ENCODE results near the gene CYP2W1. TPM values are rescaled to one million over a fixed set of nuclear protein-coding genes. Genes with fewer than 3 reads are reported as not detected.

Gene CYP2W1
- total RNA-seq, 4 donors from 2014 or later, result not detected

- TF ChIP-seq CTCF (IDR thresholded peaks at IDR 0.05; ENCODE audit: low read depth), result no peak
Observed at GRCh38 chr7:1018334-1018695, 35.3 kb downstream of the CYP2W1 start.

- TF ChIP-seq CTCF (IDR thresholded peaks at IDR 0.05; ENCODE audit: low read depth), result no peak
Observed at GRCh38 chr7:1019255-1019785, 36.3 kb downstream of the CYP2W1 start.

- no peak for TF ChIP-seq CTCF (IDR thresholded peaks at IDR 0.05; ENCODE audit: low read depth)
Observed at GRCh38 chr7:1019789-1020610, 37.0 kb downstream of the CYP2W1 start.

GRCh38 chr7:1020849-1021251, 37.9 kb downstream of the CYP2W1 start:
- no peak for TF ChIP-seq CTCF (IDR thresholded peaks at IDR 0.05; ENCODE audit: low read depth)

GRCh38 chr7:1021366-1021765, 38.4 kb downstream of the CYP2W1 start:
- no peak for TF ChIP-seq CTCF (IDR thresholded peaks at IDR 0.05; ENCODE audit: low read depth)

- no peak for TF ChIP-seq CTCF (IDR thresholded peaks at IDR 0.05; ENCODE audit: low read depth)
Observed at GRCh38 chr7:1021931-1022330, 39.0 kb downstream of the CYP2W1 start.

GRCh38 chr7:1022356-1022755, 39.4 kb downstream of the CYP2W1 start:
- TF ChIP-seq CTCF (IDR thresholded peaks at IDR 0.05; ENCODE audit: low read depth), result no peak

Data from subcutaneous adipose tissue (tissue), 4 donors.